H9 (cell line): ENCODE results near the gene OR2A5. TPM values are rescaled to one million over a fixed set of nuclear protein-coding genes. Genes with fewer than 3 reads are reported as not detected.

Source experiments
- DNase-seq: peaks from one replicate; pipeline ENCODE4 v3.0.0-alpha.2; 2017
- H2AFZ ChIP-seq: one replicate; pipeline ENCODE4 v1.6.1; 2013; ENCODE audit warnings: mild to moderate bottlenecking, low read length, control low read depth, moderate library complexity
- H2AK5ac ChIP-seq: 2 replicates; pipeline ENCODE4 v1.6.1; 2013; ENCODE audit warnings: low read length, control low read depth, mixed read lengths; ENCODE audit not compliant: insufficient read length
- H2BK120ac ChIP-seq: one replicate; pipeline ENCODE4 v1.6.1; 2013; ENCODE audit warnings: low read depth, mild to moderate bottlenecking, low read length, control low read depth, inconsistent platforms; ENCODE audit not compliant: poor library complexity, severe bottlenecking
- H2BK12ac ChIP-seq: 2 replicates; pipeline ENCODE4 v1.6.1; 2013; ENCODE audit warnings: low read length, control low read depth, mixed read lengths, low read depth; ENCODE audit not compliant: insufficient read length
- H2BK15ac ChIP-seq: 2 replicates; pipeline ENCODE4 v1.6.1; 2013; ENCODE audit warnings: low read depth, low read length, control low read depth
- H2BK20ac ChIP-seq: one replicate; pipeline ENCODE4 v1.6.1; 2013; ENCODE audit warnings: low read depth, mild to moderate bottlenecking, low read length, control low read depth, inconsistent platforms; ENCODE audit not compliant: poor library complexity, severe bottlenecking
- H2BK5ac ChIP-seq: 2 replicates; pipeline ENCODE4 v1.6.1; 2013; ENCODE audit warnings: low read length, control low read depth, mixed read lengths; ENCODE audit not compliant: insufficient read length
- H3K14ac ChIP-seq: 2 replicates; pipeline ENCODE4 v1.6.1; 2013; ENCODE audit warnings: low read length, control low read depth; ENCODE audit not compliant: insufficient read depth
- H3K18ac ChIP-seq: 2 replicates; pipeline ENCODE4 v1.6.1; 2013; ENCODE audit warnings: low read depth, mild to moderate bottlenecking, mixed read lengths, low read length, control low read depth; ENCODE audit not compliant: insufficient read length
- H3K23ac ChIP-seq: 2 replicates; pipeline ENCODE4 v1.6.1; 2013; ENCODE audit warnings: low read length, control low read depth, mixed read lengths, low read depth; ENCODE audit not compliant: insufficient read length
- H3K23me2 ChIP-seq: 2 replicates; pipeline ENCODE4 v1.6.1; 2013; ENCODE audit warnings: low read depth, mild to moderate bottlenecking, mixed read lengths, low read length, control low read depth; ENCODE audit not compliant: insufficient read length, poor library complexity, severe bottlenecking
- H3K27ac ChIP-seq: 2 replicates; pipeline ENCODE4 v1.5.1; 2013; ENCODE audit warnings: low read length, control low read depth, mixed read lengths, low read depth; ENCODE audit not compliant: insufficient read length
- H3K27me3 ChIP-seq: 2 replicates; pipeline ENCODE4 v1.6.1; 2013; ENCODE audit warnings: low read length, control low read depth, inconsistent platforms; ENCODE audit not compliant: insufficient read depth
- H3K4ac ChIP-seq: 2 replicates; pipeline ENCODE4 v1.6.1; 2013; ENCODE audit warnings: low read depth, mild to moderate bottlenecking, control low read depth, inconsistent platforms, low read length, moderate library complexity
- H3K4me1 ChIP-seq: 2 replicates; pipeline ENCODE4 v1.6.1; 2013; ENCODE audit warnings: low read length, control low read depth, inconsistent platforms; ENCODE audit not compliant: insufficient read depth
- H3K4me2 ChIP-seq: 2 replicates; pipeline ENCODE4 v1.6.1; 2013; ENCODE audit warnings: low read length, control low read depth, mixed read lengths; ENCODE audit not compliant: insufficient read length, insufficient read depth
- H3K56ac ChIP-seq: 2 replicates; pipeline ENCODE4 v1.6.1; 2013; ENCODE audit warnings: low read depth, mild to moderate bottlenecking, mixed read lengths, low read length, control low read depth; ENCODE audit not compliant: insufficient read length
- H3K79me1 ChIP-seq: 2 replicates; pipeline ENCODE4 v1.6.1; 2013; ENCODE audit warnings: low read depth, mild to moderate bottlenecking, moderate library complexity, low read length, control low read depth, inconsistent platforms; ENCODE audit not compliant: insufficient read depth, poor library complexity, severe bottlenecking
- H3K79me2 ChIP-seq: 2 replicates; pipeline ENCODE4 v1.6.1; 2013; ENCODE audit warnings: low read length, control low read depth, inconsistent platforms; ENCODE audit not compliant: insufficient read depth
- H3K9ac ChIP-seq: 2 replicates; pipeline ENCODE4 v1.6.1; 2013; ENCODE audit warnings: low read length, control low read depth, mixed read lengths; ENCODE audit not compliant: insufficient read length; ENCODE audit errors: extremely low read depth
- H3K9me3 ChIP-seq: one replicate; pipeline ENCODE4 v1.6.1; 2013; ENCODE audit warnings: low read depth, low read length, inconsistent platforms; ENCODE audit not compliant: control insufficient read depth
- H3T11ph ChIP-seq: one replicate; pipeline ENCODE4 v1.6.1; 2013; ENCODE audit warnings: mild to moderate bottlenecking, low read length, control low read depth, inconsistent platforms
- H4K20me1 ChIP-seq: one replicate; pipeline ENCODE4 v1.6.1; 2013; ENCODE audit not compliant: control insufficient read depth, insufficient read length, insufficient read depth
- H4K5ac ChIP-seq: 2 replicates; pipeline ENCODE4 v1.6.1; 2013; ENCODE audit warnings: low read depth, mild to moderate bottlenecking, mixed read lengths, low read length, control low read depth; ENCODE audit not compliant: insufficient read length
- H4K8ac ChIP-seq: replicated peaks from 2 replicates; pipeline ENCODE4 v1.6.1; 2013; ENCODE audit warnings: low read length, control low read depth, mixed read lengths, low read depth; ENCODE audit not compliant: insufficient read length
- H4K91ac ChIP-seq: 2 replicates; pipeline ENCODE4 v1.6.1; 2013; ENCODE audit warnings: low read depth, mild to moderate bottlenecking, moderate library complexity, mixed read lengths, low read length, control low read depth; ENCODE audit not compliant: insufficient read length
- H3K27ac Mint-ChIP-seq, 3 experiments: 2 replicates in 2 of 3; 3 replicates in 1 of 3; pipeline ENCODE4 v1.8.0; 2020 to 2021; ENCODE audit warnings: mixed read lengths in 3 of 3, mild to moderate bottlenecking in 1 of 3, moderate library complexity in 1 of 3
- H3K27me3 Mint-ChIP-seq: 2 replicates; pipeline ENCODE4 v1.8.0; 2021; ENCODE audit warnings: low read depth, mild to moderate bottlenecking, moderate library complexity, mixed read lengths
- H3K36me3 Mint-ChIP-seq, 3 experiments: 2 replicates in 2 of 3; 3 replicates in 1 of 3; pipeline ENCODE4 v1.8.0; 2020 to 2021; ENCODE audit warnings: low read depth in 3 of 3, mixed read lengths in 3 of 3; ENCODE audit not compliant: insufficient read depth in 1 of 3
- H3K4me1 Mint-ChIP-seq, 2 experiments: 2 replicates each; pipeline ENCODE4 v1.8.0; 2020; ENCODE audit warnings: mixed read lengths in 2 of 2
- H3K4me3 Mint-ChIP-seq, 2 experiments: 2 replicates in 1 of 2; 3 replicates in 1 of 2; pipeline ENCODE4 v1.8.0; 2020 to 2021; ENCODE audit warnings: mild to moderate bottlenecking in 2 of 2, mixed read lengths in 2 of 2, moderate library complexity in 1 of 2
- H3K9me3 Mint-ChIP-seq, 2 experiments: 2 replicates in 1 of 2; 3 replicates in 1 of 2; pipeline ENCODE4 v1.8.0; 2020; ENCODE audit warnings: mild to moderate bottlenecking in 2 of 2, mixed read lengths in 2 of 2, moderate library complexity in 1 of 2
- WGBS: extraction: QIAGEN DNeasy Blood & Tissue Kit; methylation state at CpG from one replicate; pipeline ENCODE4 v1.1.7; 2013; ENCODE audit warnings: missing lambda C conversion rate, low lambda C conversion rate, mixed read lengths; ENCODE audit not compliant: insufficient read length; ENCODE audit errors: extremely low coverage; 5-methylcytosine and 5-hydroxymethylcytosine counted together
- total RNA-seq: library from RNA; stranded (reverse); gene quantifications from 2 replicates; pipeline ENCODE4 v1.2.1, GENCODE V29; 2021
- TF ChIP-seq, protein P1 (sequence below): fragments of 200-600 bp; sonication (generic); conservative IDR thresholded peaks from 3 replicates; pipeline ENCODE4 v1.8.0; 2021; ENCODE audit warnings: antibody characterized with exemption, mild to moderate bottlenecking

Gene OR2A5
- total RNA-seq, 1 experiment from 2014 or later, result not detected

DNA sequence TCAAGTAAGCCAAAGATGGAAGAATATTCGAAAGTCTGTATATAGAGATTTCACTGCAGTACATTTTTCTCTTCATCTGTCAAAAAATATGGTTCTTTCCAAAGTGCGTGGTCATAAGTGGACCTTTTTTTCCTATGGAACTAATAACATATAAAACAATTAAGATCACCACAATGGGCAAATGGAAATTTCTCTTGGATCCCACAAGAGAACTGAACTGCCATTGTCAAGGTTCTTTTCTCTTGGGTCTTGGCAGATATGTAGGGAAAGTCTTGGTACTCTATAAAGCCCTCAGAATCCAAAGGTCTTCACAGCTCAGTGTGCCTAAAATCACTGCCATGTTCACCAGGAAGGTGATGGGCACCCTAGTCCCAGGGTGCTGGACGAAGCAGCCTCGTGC is 48.7 kb upstream of the OR2A5 start, which contains the start of gene OR6B1:
Gene OR6B1 (plus strand): TSS at position 301 of the 400 bp plus-strand sequence. CDS start 3,677 bp downstream, outside the sequence.
- no peak within 1 kb of the TSS for H2BK15ac ChIP-seq
- H2BK120ac ChIP-seq, result no peak within 1 kb of the TSS
- no CpG with 5 or more reads among the region's 4 CpGs for WGBS
- H2AK5ac ChIP-seq, result no peak within 1 kb of the TSS
- no peaks in the 10 kb centered on the region for H4K20me1 ChIP-seq
- H3K79me2 ChIP-seq, result no peaks in the 10 kb centered on the region
- Mint-ChIP-seq H3K36me3 (no peaks in the 10 kb centered on the region), H3K4me3 (no peak within 1 kb of the TSS), H3K27ac (no peak within 1 kb of the TSS), H3K27me3 (peaks cover 3% of the 10 kb centered on the region), H3K9me3 (no peaks in the 10 kb centered on the region; a peak in 2 of 5 replicates), H3K4me1 (no peaks in the 10 kb centered on the region)
- H3K4me2 ChIP-seq, result no peak within 1 kb of the TSS
- H3K9me3 ChIP-seq, result no peaks in the 10 kb centered on the region
- no peak for DNase-seq
- no peak within 1 kb of the TSS for H2BK12ac ChIP-seq
- H4K91ac ChIP-seq, result no peak within 1 kb of the TSS
- no peak within 1 kb of the TSS for H4K8ac ChIP-seq
- no peaks in the 10 kb centered on the region for H3K4me1 ChIP-seq
- no peaks in the 10 kb centered on the region for H3K23me2 ChIP-seq
- no peak within 1 kb of the TSS for H3K23ac ChIP-seq
- H3K27ac ChIP-seq, result no peak within 1 kb of the TSS
- H3T11ph ChIP-seq, result no peak within 1 kb of the TSS
- no peak within 1 kb of the TSS for H3K9ac ChIP-seq
- H3K18ac ChIP-seq, result no peak within 1 kb of the TSS
- H3K4ac ChIP-seq, result no peak within 1 kb of the TSS
- H2AFZ ChIP-seq, result no peak within 1 kb of the TSS
- H3K79me1 ChIP-seq, result no peaks in the 10 kb centered on the region
- no peak within 1 kb of the TSS for H3K56ac ChIP-seq
- no peaks in the 10 kb centered on the region for H3K27me3 ChIP-seq
- H2BK5ac ChIP-seq, result no peak within 1 kb of the TSS
- no peak within 1 kb of the TSS for H2BK20ac ChIP-seq
- no peak within 1 kb of the TSS for H3K14ac ChIP-seq
- TF ChIP-seq, protein P1, sequence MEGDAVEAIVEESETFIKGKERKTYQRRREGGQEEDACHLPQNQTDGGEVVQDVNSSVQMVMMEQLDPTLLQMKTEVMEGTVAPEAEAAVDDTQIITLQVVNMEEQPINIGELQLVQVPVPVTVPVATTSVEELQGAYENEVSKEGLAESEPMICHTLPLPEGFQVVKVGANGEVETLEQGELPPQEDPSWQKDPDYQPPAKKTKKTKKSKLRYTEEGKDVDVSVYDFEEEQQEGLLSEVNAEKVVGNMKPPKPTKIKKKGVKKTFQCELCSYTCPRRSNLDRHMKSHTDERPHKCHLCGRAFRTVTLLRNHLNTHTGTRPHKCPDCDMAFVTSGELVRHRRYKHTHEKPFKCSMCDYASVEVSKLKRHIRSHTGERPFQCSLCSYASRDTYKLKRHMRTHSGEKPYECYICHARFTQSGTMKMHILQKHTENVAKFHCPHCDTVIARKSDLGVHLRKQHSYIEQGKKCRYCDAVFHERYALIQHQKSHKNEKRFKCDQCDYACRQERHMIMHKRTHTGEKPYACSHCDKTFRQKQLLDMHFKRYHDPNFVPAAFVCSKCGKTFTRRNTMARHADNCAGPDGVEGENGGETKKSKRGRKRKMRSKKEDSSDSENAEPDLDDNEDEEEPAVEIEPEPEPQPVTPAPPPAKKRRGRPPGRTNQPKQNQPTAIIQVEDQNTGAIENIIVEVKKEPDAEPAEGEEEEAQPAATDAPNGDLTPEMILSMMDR, result no peak
- no peak within 1 kb of the TSS for H4K5ac ChIP-seq
